HepG2 (cell line): ENCODE measurements around the gene RPS6KA2. TPM values are rescaled to one million over a fixed set of nuclear protein-coding genes. Genes with fewer than 3 reads are reported as not detected.

ENCODE experiments used
- ARNT ChIP-seq: fragments of 450-650 bp; IDR thresholded peaks from 2 replicates; pipeline ENCODE4 v1.6.1; 2017
- BCL3 ChIP-seq: sonication (generic); formaldehyde crosslinking; IDR thresholded peaks from 2 replicates; pipeline ENCODE4 v1.5.1; 2020; ENCODE audit warnings: mild to moderate bottlenecking, missing genetic modification reagents, moderate library complexity
- GFI1 ChIP-seq: sonication (generic); formaldehyde crosslinking; IDR thresholded peaks from 2 replicates; pipeline ENCODE4 v1.5.0; 2020; ENCODE audit warnings: missing genetic modification reagents, mild to moderate bottlenecking, borderline replicate concordance
- MAFK ChIP-seq, 2 experiments: IDR thresholded peaks in 1 of 2; conservative IDR thresholded peaks in 1 of 2; 2 replicates each; pipeline ENCODE4 v1.6.1; 2011; ENCODE audit warnings: improper control_type of control experiment in 2 of 2, low read length in 2 of 2
- ONECUT2 ChIP-seq: sonication (generic); formaldehyde crosslinking; IDR thresholded peaks from 2 replicates; pipeline ENCODE4 v1.4.0; 2020; ENCODE audit warnings: missing genetic modification reagents
- POGK ChIP-seq: sonication (generic); formaldehyde crosslinking; conservative IDR thresholded peaks from 2 replicates; pipeline ENCODE4 v1.8.0; 2022; ENCODE audit warnings: mild to moderate bottlenecking, moderate library complexity, missing genetic modification reagents
- SALL1 ChIP-seq: sonication (generic); formaldehyde crosslinking; IDR thresholded peaks from 2 replicates; pipeline ENCODE4 v1.8.0; 2022; ENCODE audit warnings: mild to moderate bottlenecking, missing genetic modification reagents
- SIX1 ChIP-seq: sonication (generic); formaldehyde crosslinking; IDR thresholded peaks from 2 replicates; pipeline ENCODE4 v1.4.0; 2020; ENCODE audit warnings: missing genetic modification reagents, borderline replicate concordance
- SMC3 ChIP-seq: IDR thresholded peaks from 2 replicates; pipeline ENCODE4 v1.6.1; 2011; ENCODE audit warnings: low read length, improper control_type of control experiment
- SP140L ChIP-seq: sonication (generic); formaldehyde crosslinking; IDR thresholded peaks from 2 replicates; pipeline ENCODE4 v1.4.0; 2020; ENCODE audit warnings: missing genetic modification reagents, borderline replicate concordance
- ZKSCAN1 ChIP-seq: fragments of 150-350 bp; IDR thresholded peaks from 2 replicates; pipeline ENCODE4 v1.6.1; 2014; ENCODE audit warnings: low read length
- ZNF503 ChIP-seq: sonication (generic); formaldehyde crosslinking; IDR thresholded peaks from 2 replicates; pipeline ENCODE4 v1.4.0; 2020; ENCODE audit warnings: missing genetic modification reagents
- ZNF605 ChIP-seq: sonication (generic); formaldehyde crosslinking; IDR thresholded peaks from 2 replicates; pipeline ENCODE4 v1.8.0; 2022; ENCODE audit warnings: mild to moderate bottlenecking, missing genetic modification reagents
- polyA plus RNA-seq, 8 experiments: library from polyadenylated mRNA; depleted of rRNA in 3 of 8; stranded (reverse) in 7 of 8; unstranded in 1 of 8; fragments of >200 nt; fragmentation: Illumina TruSeq in 4 of 8; extraction: Trizol in 4 of 8; gene quantifications; 2 replicates each; pipeline versions ENCODE4 v1.2.1 to v1.2.3, GENCODE V29; 2011 to 2016; ENCODE audit warnings: low read depth in 4 of 8, missing spikeins in 1 of 8, mixed read lengths in 1 of 8; ENCODE audit not compliant: insufficient read depth in 1 of 8
- total RNA-seq, 5 experiments: library from RNA; depleted of rRNA; stranded (reverse); fragments of >200 nt; fragmentation: Illumina TruSeq; extraction: Trizol; gene quantifications; 2 replicates each; pipeline ENCODE4 v1.2.3, GENCODE V29; 2016; ENCODE audit warnings: low read depth in 1 of 5

RPS6KA2 gene
- total and polyA plus RNA-seq, 2 of the 13 experiments (the other 11 are each of a cell fraction or from before 2014, with no cell fraction given) = 0.22 to 0.38 TPM

- peak; percentile 62; the same call in 1 of the 2 replicates for TF ChIP-seq SIX1 (CRISPR knock-in tag)
- TF ChIP-seq ZNF605 (CRISPR knock-in tag) = no peak
- TF ChIP-seq ZNF503 (CRISPR knock-in tag) = no peak
- peak; percentile 27 to 30; a peak in 3 of 4 replicates for TF ChIP-seq MAFK (conservative IDR thresholded peaks at IDR 0.05 in 1 of 2, IDR thresholded peaks at IDR 0.05 in 1 of 2; ENCODE audit: low read length in 2 of 2)
- no peak for TF ChIP-seq SP140L (CRISPR knock-in tag)
- TF ChIP-seq ZKSCAN1 = no peak
- TF ChIP-seq ONECUT2 (CRISPR knock-in tag) = no peak
- peak; percentile 60 for TF ChIP-seq SALL1
- no peak for TF ChIP-seq ARNT
- no peak for TF ChIP-seq BCL3 (CRISPR knock-in tag)
- peak; percentile 51; the same call in 1 of the 2 replicates for TF ChIP-seq POGK
- peak; percentile 63 for TF ChIP-seq SMC3
- no peak for TF ChIP-seq GFI1 (CRISPR knock-in tag)
Measured at GRCh38 chr6:166420351-166420750, 206.7 kb downstream of the RPS6KA2 start (continued).
